ENCODE data around the gene TNRC18.

DNA sequence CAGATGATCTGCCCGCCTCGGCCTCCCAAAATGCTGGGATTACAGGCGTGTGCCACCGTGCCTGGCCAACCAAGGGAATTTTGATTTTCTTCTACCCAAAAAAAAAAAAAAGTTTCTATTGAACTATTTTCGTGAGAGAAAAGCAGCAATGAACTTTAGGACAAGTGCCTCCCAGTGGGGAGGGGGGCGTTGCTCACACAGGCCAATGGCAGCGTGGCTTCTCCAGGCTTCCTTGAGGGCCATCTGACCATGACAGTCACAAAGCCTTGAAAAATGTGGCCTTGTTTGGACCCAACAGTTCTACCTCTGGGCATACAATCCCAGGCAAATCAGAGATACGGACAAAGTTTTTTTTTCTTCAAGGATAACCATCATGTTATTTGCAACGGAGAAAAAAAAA, 56.0 kb downstream of the TNRC18 start:
- TF ChIP-seq, protein P1, sequence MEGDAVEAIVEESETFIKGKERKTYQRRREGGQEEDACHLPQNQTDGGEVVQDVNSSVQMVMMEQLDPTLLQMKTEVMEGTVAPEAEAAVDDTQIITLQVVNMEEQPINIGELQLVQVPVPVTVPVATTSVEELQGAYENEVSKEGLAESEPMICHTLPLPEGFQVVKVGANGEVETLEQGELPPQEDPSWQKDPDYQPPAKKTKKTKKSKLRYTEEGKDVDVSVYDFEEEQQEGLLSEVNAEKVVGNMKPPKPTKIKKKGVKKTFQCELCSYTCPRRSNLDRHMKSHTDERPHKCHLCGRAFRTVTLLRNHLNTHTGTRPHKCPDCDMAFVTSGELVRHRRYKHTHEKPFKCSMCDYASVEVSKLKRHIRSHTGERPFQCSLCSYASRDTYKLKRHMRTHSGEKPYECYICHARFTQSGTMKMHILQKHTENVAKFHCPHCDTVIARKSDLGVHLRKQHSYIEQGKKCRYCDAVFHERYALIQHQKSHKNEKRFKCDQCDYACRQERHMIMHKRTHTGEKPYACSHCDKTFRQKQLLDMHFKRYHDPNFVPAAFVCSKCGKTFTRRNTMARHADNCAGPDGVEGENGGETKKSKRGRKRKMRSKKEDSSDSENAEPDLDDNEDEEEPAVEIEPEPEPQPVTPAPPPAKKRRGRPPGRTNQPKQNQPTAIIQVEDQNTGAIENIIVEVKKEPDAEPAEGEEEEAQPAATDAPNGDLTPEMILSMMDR (IDR thresholded peaks at IDR 0.05) = no peak
- TF ChIP-seq EP300 (IDR thresholded peaks at IDR 0.05) (no peak), POLR2AphosphoS5 (IDR thresholded peaks at IDR 0.05) (no peak)
